ENCODE data around the gene ZNF592. TPM values are rescaled to one million over a fixed set of nuclear protein-coding genes. Genes with fewer than 3 reads are reported as not detected.
"Not testable (repeated sequence)": the region's sequence is repeated elsewhere in the genome, so short reads cannot be mapped to it uniquely, and the experiment has no call there.

The ZNF592 gene
- total and polyA plus RNA-seq, 7 donors, result 13.1 to 43.3 (median 33.8) TPM

DNA sequence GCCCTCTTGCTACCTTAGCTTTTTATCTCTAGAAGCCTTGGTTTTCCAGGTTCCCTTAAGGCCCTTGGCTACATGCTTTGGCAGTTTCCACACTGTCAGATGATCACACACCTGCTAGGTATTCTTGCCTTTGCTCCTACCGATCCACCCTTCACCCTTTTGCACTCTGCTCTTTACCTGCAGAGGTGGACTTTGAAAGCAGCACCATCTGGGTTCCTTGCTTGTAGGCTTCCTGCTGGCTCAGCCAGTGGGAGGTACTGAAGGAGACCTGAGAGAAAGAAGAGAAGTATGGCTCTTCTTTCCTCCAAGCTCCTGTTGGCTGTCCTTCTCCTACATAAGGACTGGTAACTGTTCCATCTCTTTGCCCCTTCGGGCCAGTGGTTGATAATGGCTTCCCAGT lies 7.3 kb upstream of the ZNF592 start:
- H3K9me3 ChIP-seq, result no peaks in the 10 kb centered on the region
- intact Hi-C loops (cut with DNase I), result loop anchor here in 1 of 2 donors (10.0 kb wide), 2 partner anchors 146 to 184 kb away; no protein-coding TSS in a partner anchor
- ATAC-seq, result no peak
- no peaks in the 10 kb centered on the region for H3K27me3 ChIP-seq (ENCODE audit: insufficient read depth in 3 of 3, low read length in 2 of 3)
- peaks cover 0 to 4% of the 10 kb centered on the region in 2 donors for H3K36me3 ChIP-seq (ENCODE audit: insufficient read depth in 1 of 2, low read depth in 1 of 2)
- TF ChIP-seq, protein P1, sequence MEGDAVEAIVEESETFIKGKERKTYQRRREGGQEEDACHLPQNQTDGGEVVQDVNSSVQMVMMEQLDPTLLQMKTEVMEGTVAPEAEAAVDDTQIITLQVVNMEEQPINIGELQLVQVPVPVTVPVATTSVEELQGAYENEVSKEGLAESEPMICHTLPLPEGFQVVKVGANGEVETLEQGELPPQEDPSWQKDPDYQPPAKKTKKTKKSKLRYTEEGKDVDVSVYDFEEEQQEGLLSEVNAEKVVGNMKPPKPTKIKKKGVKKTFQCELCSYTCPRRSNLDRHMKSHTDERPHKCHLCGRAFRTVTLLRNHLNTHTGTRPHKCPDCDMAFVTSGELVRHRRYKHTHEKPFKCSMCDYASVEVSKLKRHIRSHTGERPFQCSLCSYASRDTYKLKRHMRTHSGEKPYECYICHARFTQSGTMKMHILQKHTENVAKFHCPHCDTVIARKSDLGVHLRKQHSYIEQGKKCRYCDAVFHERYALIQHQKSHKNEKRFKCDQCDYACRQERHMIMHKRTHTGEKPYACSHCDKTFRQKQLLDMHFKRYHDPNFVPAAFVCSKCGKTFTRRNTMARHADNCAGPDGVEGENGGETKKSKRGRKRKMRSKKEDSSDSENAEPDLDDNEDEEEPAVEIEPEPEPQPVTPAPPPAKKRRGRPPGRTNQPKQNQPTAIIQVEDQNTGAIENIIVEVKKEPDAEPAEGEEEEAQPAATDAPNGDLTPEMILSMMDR (IDR thresholded peaks at IDR 0.05), result no peak
- H3K4me1 ChIP-seq, result peaks cover 12% of the 10 kb centered on the region
- WGBS, 3 donors, result 60 to 86% (median 60%) methylated on average over 2 of the region's 2 CpGs
- no peak for DNase-seq
- no peak overlapping the region for H3K27ac ChIP-seq
- no peak overlapping the region for H3K4me3 ChIP-seq

DNA sequence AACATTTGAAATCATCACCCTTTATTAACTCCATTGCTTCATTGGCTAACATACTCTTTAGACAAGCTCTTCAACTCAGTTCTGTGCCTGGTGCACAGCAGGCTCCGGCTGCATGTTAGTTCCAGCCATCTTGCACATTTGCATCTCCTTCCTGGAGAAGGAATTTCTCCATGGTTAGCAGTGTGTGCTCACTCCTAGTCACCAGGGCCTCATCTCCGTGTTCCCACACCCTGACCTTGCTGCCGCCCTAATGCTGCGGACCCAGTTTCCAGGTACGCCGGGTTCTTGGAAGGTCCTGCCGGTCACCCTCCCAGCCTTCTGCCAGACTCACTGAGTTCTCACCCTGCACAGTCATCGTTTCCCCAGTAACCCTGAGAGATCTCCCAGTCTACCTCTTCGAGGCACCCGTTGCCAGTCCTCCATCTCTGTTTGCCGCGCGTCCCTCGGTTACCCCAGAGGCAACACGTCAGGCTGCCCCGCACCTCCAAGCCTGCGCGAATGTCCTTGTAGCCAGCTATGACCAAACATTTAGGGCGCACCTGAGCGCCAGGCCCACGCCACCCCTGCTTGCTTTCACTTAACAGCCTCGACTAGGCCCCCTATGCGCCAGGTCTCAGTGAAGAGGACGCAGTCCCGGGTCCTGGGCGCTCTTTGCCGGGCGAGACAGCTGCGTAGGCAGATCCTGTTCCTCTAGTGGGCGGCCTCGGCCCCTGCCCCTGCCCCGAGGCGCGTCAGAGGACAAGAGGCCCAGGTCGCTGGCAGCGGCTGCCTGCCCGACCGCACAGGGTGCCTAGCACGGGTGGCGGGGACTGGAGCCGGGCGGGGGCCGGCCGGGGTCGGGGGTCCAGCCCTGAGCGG lies 747 bp upstream of the ZNF592 start:
- H3K27ac ChIP-seq, result peak overlapping the region; percentile 99
- H3K36me3 ChIP-seq (ENCODE audit: insufficient read depth in 1 of 2, low read depth in 1 of 2), result no peaks in the 10 kb centered on the region
- DNase-seq (peak; percentile 85 to 90), ATAC-seq (peak; percentile 60 to 73 (median 66))
- H3K4me3 ChIP-seq, result peak overlapping the region; percentile 80
- TF ChIP-seq, protein P1 (IDR thresholded peaks at IDR 0.05), result no peak
- intact Hi-C loops (cut with DNase I), result loop anchor here (1.0 to 10.0 kb wide), 4 partner anchors 31 to 177 kb away; partner anchors contain the start of genes ALPK3 (in 1 of the 2) and SEC11A (in 1 of the 2)
- H3K27me3 ChIP-seq (ENCODE audit: insufficient read depth in 3 of 3, low read length in 2 of 3), result no peaks in the 10 kb centered on the region
- 0 to 2% (median 1%) methylated on average over 37 to 46 of the region's 46 CpGs for WGBS, 3 donors
- no peaks in the 10 kb centered on the region for H3K9me3 ChIP-seq
- peaks cover 58% of the 10 kb centered on the region for H3K4me1 ChIP-seq

DNA sequence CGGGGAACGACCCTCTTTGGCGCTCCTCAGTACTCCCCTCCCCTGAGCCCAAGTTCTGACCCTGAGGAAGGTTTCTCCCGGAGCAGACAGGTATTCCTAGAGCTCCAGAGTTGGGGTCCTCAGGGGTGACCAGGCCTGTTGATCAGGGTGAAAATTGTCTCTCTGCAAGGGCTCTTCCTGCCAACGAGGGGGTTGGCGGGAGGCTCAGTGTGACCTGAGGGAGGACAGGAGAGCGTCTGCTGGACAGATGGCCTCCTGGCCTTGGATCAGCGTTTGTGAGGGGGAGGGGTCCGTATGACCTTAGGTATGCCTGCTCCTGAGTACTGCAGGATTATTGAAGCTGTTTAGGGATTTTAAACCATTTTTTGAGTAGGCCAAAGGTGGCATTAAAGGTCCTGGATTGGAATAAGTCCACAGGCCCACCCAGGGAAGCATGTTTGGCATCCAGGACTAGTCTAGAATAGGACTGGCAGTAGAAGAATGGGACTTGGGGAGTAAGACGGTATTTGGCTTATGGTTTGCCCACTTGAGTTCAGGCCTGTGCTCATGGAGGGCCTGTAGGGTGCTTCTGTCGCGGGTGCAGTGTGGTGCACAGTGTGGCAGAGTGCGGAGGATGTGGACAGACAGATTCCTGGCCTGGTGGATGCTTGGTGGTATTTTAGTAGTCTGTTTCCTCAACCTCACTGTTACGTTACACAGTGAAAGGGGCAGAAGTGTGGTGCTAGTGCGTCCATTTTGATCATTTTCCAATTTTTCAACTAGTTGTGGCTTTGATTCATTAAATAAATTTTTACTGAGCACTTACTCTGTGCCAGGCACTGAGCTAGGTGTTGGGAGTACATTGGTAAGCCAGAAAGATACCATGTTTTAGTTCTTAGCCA lies 959 bp downstream of the ZNF592 start:
- H3K4me3 ChIP-seq, result peak overlapping the region; percentile 92
- ATAC-seq, result peak; percentile 33 to 59 (median 39)
- WGBS, 3 donors, result 2 to 5% (median 3%) methylated on average over 12 to 15 of the region's 15 CpGs
- intact Hi-C loops (cut with DNase I), result loop anchor here (5.0 to 10.0 kb wide), 3 partner anchors 68 to 175 kb away; partner anchors contain the start of gene ALPK3 (in 1 of the 2)
- no peaks in the 10 kb centered on the region for H3K27me3 ChIP-seq (ENCODE audit: insufficient read depth in 3 of 3, low read length in 2 of 3)
- peak overlapping the region; percentile 99 for H3K27ac ChIP-seq
- H3K9me3 ChIP-seq, result no peaks in the 10 kb centered on the region
- peaks cover 75% of the 10 kb centered on the region for H3K4me1 ChIP-seq
- TF ChIP-seq, protein P1 (IDR thresholded peaks at IDR 0.05), result no peak
- no peaks in the 10 kb centered on the region for H3K36me3 ChIP-seq (ENCODE audit: insufficient read depth in 1 of 2, low read depth in 1 of 2)
- peak; percentile 47 to 72 for DNase-seq

GRCh38 chr15:84750583-84751092 lies 2.2 kb downstream of the ZNF592 start:
- TF ChIP-seq, protein P1 (IDR thresholded peaks at IDR 0.05), result no peak
- Histone ChIP-seq H3K27me3 (ENCODE audit: insufficient read depth in 3 of 3, low read length in 2 of 3) (no peaks in the 10 kb centered on the region), H3K4me3 (peak overlapping the region; percentile 92), H3K36me3 (ENCODE audit: insufficient read depth in 1 of 2, low read depth in 1 of 2) (no peaks in the 10 kb centered on the region), H3K4me1 (peaks cover 74% of the 10 kb centered on the region), H3K9me3 (no peaks in the 10 kb centered on the region), H3K27ac (peak overlapping the region; percentile 99)
- DNase-seq, result no peak
- intact Hi-C loops (cut with DNase I), result loop anchor here in 1 of 2 donors (2.0 to 5.0 kb wide), 2 partner anchors 34 to 98 kb away; partner anchors contain the start of gene WDR73
- ATAC-seq, result no peak
- 22 to 45% (median 26%) methylated on average over 2 of the region's 2 CpGs for WGBS, 3 donors

- 75 to 88% (median 81%) methylated on average over 6 of the region's 6 CpGs for WGBS, 3 donors
- intact Hi-C loops (cut with DNase I), result loop anchor here in 1 of 2 donors (2.0 to 5.0 kb wide), 3 partner anchors 33 to 99 kb away; partner anchors contain the start of gene WDR73
- not testable (repeated sequence) for H3K4me3 ChIP-seq; H3K27me3 ChIP-seq (ENCODE audit: insufficient read depth in 3 of 3, low read length in 2 of 3); H3K36me3 ChIP-seq (ENCODE audit: insufficient read depth in 1 of 2, low read depth in 1 of 2); DNase-seq; H3K9me3 ChIP-seq; ATAC-seq
- Histone ChIP-seq H3K27ac (peak overlapping the region; percentile 99), H3K4me1 (peaks cover 74% of the 10 kb centered on the region)
Observed at GRCh38 chr15:84751721-84752120, 3.3 kb downstream of the ZNF592 start.
